Stimulated activated CD4-positive, alpha-beta T cell treated with anti-CD3 and anti-CD28 coated beads, Interleukin-15, amount 100 ng/mL, for 24 hours (primary cell): ENCODE results near the gene TRIP4.
"Not testable (repeated sequence)": the region's sequence is repeated elsewhere in the genome, so short reads cannot be mapped to it uniquely, and the experiment has no call there.

Experiments
- DNase-seq: peaks from one replicate; pipeline ENCODE4 v3.0.0-alpha.2; 2020

Gene TRIP4

GRCh38 chr15:64383760-64384159 lies 3.9 kb upstream of the TRIP4 start:
- DNase-seq = no peak

GRCh38 chr15:64386291-64386690 lies 1.3 kb upstream of the TRIP4 start:
- DNase-seq = no peak

GRCh38 chr15:64389036-64389435 lies 1.4 kb downstream of the TRIP4 start:
- no peak for DNase-seq

- DNase-seq = not testable (repeated sequence)
Measured at GRCh38 chr15:64392471-64392870, 4.8 kb downstream of the TRIP4 start.

- DNase-seq = no peak
Measured at GRCh38 chr15:64396789-64397188, 9.2 kb downstream of the TRIP4 start.

GRCh38 chr15:64398575-64398974 lies 10.9 kb downstream of the TRIP4 start:
- no peak for DNase-seq

GRCh38 chr15:64400583-64400982 lies 12.9 kb downstream of the TRIP4 start:
- no peak for DNase-seq

GRCh38 chr15:64412216-64412615 lies 24.6 kb downstream of the TRIP4 start:
- no peak for DNase-seq

- DNase-seq = no peak
Measured at GRCh38 chr15:64422697-64423096, 35.1 kb downstream of the TRIP4 start.

- DNase-seq = no peak
Measured at GRCh38 chr15:64423970-64424369, 36.3 kb downstream of the TRIP4 start.

- no peak for DNase-seq
Measured at GRCh38 chr15:64425221-64425620, 37.6 kb downstream of the TRIP4 start.

- DNase-seq = no peak
Measured at GRCh38 chr15:64426845-64427465, 39.3 kb downstream of the TRIP4 start.

- no peak for DNase-seq
Measured at GRCh38 chr15:64429448-64429847, 41.8 kb downstream of the TRIP4 start.

- DNase-seq = no peak
Measured at GRCh38 chr15:64430000-64430735, 42.5 kb downstream of the TRIP4 start.

- no peak for DNase-seq
Measured at GRCh38 chr15:64437982-64438381, 50.3 kb downstream of the TRIP4 start.

- DNase-seq = no peak
Measured at GRCh38 chr15:64438653-64439447, 51.2 kb downstream of the TRIP4 start.

- DNase-seq = no peak
Measured at GRCh38 chr15:64441852-64442251, 54.2 kb downstream of the TRIP4 start.

- no peak for DNase-seq
Measured at GRCh38 chr15:64443016-64443415, 55.4 kb downstream of the TRIP4 start.

GRCh38 chr15:64443747-64444621 lies 56.3 kb downstream of the TRIP4 start:
- no peak for DNase-seq

GRCh38 chr15:64444836-64445235 lies 57.2 kb downstream of the TRIP4 start:
- DNase-seq = no peak

GRCh38 chr15:64447536-64448315 lies 60.1 kb downstream of the TRIP4 start:
- DNase-seq = no peak
